Tongue (tissue), 2 donors: ENCODE results near the gene WDR45B. TPM values are rescaled to one million over a fixed set of nuclear protein-coding genes. Genes with fewer than 3 reads are reported as not detected.
A peak's percentile ranks its signal among the peaks of the same experiment; 100 is the strongest.
"Not testable (repeated sequence)": the region's sequence is repeated elsewhere in the genome, so short reads cannot be mapped to it uniquely, and the experiment has no call there.

Experiments used
- DNase-seq: peaks from one replicate; pipeline ENCODE4 v3.0.0-alpha.2; 2015
- total RNA-seq: library from RNA; depleted of rRNA; stranded (reverse); fragments of >200 nt; gene quantifications from one replicate; pipeline ENCODE4 v1.2.3, GENCODE V29; 2014

WDR45B gene
- total RNA-seq, 1 donor from 2014 or later: 60.1 TPM

DNA sequence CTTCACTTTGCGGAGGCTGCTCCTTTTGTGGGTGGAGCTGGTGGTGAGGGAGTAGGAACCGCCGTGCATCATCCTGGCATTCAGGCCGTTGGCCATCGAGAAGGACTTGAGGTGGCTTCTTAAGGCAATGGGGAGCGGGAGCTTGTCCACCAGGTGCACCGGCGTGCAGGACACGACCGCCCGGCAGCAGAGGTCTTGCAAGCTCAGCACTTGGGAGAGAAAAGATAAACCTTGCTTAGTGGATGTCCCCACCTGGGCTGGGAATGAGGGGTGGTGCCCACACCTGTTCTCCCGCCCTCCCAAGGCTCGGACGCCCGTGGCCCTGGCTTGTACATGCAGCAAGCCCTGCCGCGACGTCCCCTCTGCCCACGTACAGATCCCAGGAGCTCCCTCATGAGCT is 9.7 kb upstream of the WDR45B start:
- DNase-seq: no peak

- no peak for DNase-seq
Measured at GRCh38 chr17:82656266-82656665, 8.0 kb upstream of the WDR45B start.

DNA sequence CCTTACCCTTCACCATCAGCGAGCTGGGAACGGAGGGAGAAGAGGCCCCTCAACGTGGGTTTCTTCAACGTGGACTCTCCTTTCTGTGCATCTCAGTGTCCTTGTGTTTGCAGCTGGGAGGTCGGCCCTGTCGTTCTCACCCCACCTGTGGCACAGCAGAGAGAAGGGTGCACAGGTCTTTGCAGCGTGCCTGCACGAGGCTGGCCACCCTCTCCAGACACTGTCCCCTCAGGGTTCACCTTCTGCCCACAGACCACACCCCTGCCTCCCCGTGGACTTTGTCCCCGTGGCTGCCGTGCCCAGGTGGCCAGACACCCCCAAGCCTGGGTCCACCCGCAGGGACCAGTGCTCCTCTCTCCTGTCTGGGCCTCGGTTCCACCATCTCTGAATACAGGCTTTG is 7.3 kb upstream of the WDR45B start:
- no peak for DNase-seq

GRCh38 chr17:82655038-82655479 is 6.8 kb upstream of the WDR45B start:
- DNase-seq: no peak

- not testable (repeated sequence) for DNase-seq
Measured at GRCh38 chr17:82654611-82655010, 6.4 kb upstream of the WDR45B start.

- no peak for DNase-seq
Measured at GRCh38 chr17:82653651-82654528, 5.6 kb upstream of the WDR45B start.

GRCh38 chr17:82650723-82651122 is 2.5 kb upstream of the WDR45B start:
- DNase-seq: no peak

GRCh38 chr17:82649501-82650261 is 1.4 kb upstream of the WDR45B start:
- DNase-seq: no peak

- DNase-seq: no peak
Measured at GRCh38 chr17:82648742-82649331, 593 bp upstream of the WDR45B start.

- peak; percentile 37 for DNase-seq
Measured at GRCh38 chr17:82647593-82648164, 565 bp downstream of the WDR45B start.

- no peak for DNase-seq
Measured at GRCh38 chr17:82645516-82645915, 2.7 kb downstream of the WDR45B start.

GRCh38 chr17:82644148-82644547 is 4.1 kb downstream of the WDR45B start:
- DNase-seq: no peak

DNA sequence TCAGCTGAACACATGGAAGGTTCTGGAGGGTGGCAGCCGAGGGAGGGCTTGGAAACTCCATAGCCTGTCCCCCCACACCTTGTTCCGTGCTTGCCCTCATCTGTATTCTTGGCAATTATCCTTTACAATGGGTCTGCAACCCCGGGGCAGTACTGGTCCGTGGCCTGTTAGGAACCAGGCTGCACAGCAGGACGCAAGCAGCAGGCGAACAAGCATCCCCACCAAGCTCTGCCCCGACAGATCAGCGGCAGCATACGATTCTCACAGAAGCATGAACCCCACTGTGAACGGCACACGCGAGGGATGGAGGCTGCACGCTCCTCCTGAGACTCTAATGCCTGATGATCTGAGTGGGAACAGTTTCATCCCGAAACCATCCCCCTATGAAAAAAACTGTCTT is 6.2 kb downstream of the WDR45B start:
- DNase-seq: no peak

GRCh38 chr17:82640036-82640435 is 8.2 kb downstream of the WDR45B start:
- DNase-seq: no peak

DNA sequence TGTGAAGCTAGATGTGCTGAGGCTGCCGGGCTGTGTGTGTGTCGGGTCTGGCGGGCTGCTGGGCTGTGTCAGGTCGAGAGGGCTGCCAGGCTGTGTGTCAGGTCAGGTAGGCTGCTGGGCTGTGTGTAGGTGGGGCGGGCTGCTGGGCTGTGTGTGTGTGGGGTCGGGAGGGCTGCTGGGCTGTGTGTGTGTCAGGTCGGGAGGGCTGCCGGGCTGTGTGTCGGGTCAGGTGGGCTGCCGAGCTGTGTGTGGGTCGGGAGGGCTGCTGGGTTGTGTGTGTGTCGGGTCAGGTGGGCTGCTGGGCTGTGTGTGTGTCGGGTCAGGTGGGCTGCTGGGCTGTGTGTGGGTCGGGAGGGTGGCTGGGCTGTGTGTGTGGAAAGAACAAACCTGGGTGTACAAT is 8.6 kb downstream of the WDR45B start:
- no peak for DNase-seq

- no peak for DNase-seq
Measured at GRCh38 chr17:82638183-82638773, 10.0 kb downstream of the WDR45B start.

GRCh38 chr17:82636626-82637598 is 11.3 kb downstream of the WDR45B start:
- DNase-seq: peak; percentile 55

- DNase-seq: no peak
Measured at GRCh38 chr17:82633343-82633742, 14.9 kb downstream of the WDR45B start.

DNA sequence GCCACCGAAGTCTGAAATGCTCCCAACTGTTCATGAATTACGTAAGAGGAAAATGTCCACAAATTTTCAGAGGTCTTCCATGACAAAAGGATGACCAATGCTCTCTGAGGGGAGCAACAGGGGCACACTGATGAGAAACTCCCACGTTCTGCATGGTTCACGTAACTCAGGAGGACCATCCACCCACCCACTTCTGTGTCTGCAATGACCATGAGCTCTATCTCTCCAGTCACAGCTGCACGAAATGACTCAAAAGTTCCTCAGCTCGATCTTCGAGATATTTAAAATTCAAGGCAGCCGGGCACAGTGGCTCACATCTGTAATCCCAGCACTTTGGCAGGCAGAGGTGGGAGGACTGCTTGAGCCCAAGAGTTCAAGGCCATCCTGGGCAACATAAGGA is 15.8 kb downstream of the WDR45B start:
- no peak for DNase-seq

DNA sequence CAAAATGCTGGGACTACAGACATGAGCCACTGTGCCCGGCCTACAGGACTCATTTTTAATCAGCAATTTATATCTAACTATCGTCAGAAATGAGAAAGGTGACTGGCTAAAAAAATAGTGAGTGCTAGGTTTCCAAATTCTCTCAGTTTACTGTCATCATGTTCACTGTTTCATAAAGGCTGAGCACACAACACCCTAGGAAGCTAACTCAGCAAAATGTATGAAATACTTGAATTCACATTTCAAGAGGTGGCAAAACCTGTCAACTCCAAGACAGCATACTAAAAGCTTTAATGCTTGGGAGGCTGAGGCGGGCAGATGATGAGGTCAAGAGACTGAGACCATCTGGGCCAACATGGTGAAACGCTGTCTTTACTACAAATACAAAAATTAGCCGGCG is 16.7 kb downstream of the WDR45B start:
- DNase-seq: no peak

DNA sequence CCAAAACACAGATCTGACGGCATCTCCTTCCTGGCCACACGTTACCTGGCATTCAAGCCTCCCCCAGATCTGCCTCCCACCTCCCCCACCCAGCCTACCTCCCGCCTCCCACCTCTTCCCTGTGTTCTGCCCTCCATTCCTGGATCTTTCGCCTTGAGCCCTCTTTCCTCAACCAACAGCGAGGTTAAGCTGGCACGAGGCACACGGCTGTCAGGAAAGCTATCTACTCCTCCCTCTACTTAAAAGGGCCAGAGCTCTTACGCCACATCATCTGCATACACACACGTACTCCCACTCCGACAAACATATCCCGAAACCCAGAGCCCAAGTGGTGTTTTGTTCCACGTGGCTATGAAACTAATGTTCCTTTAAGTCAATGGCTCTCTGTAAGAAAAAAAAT is 18.0 kb downstream of the WDR45B start:
- no peak for DNase-seq
